Heart left ventricle (tissue), 16 donors: Measurements from ENCODE around the gene UBR2. TPM values are rescaled to one million over a fixed set of nuclear protein-coding genes. Genes with fewer than 3 reads are reported as not detected.
"Not testable (repeated sequence)": the region's sequence is repeated elsewhere in the genome, so short reads cannot be mapped to it uniquely, and the experiment has no call there.

Experiments used
- ATAC-seq, 4 donors: fragments of 200-7000 bp; cut with Tn5 transposase; one replicate each; pipeline ENCODE4 v1.9.1; 2020 to 2022; ENCODE audit warnings: moderate library complexity in 4 of 4, mild to moderate bottlenecking in 3 of 4, moderate number of reproducible peaks in 1 of 4
- DNase-seq, 5 donors: peaks; one replicate each; pipeline ENCODE4 v3.0.0-alpha.2; 2020
- H3K27ac ChIP-seq, 12 donors: fragments of 200-600 bp; sonication (generic) in 4 of 12; one replicate each; pipeline versions ENCODE4 v1.5.0 to v1.8.0; 2016 to 2022; ENCODE audit warnings: mild to moderate bottlenecking in 2 of 12
- H3K27me3 ChIP-seq, 9 donors: fragments of 200-600 bp; sonication (generic) in 2 of 9; one replicate each; pipeline versions ENCODE4 v1.5.1 to v1.8.0; 2016 to 2022; ENCODE audit warnings: mild to moderate bottlenecking in 3 of 9
- H3K36me3 ChIP-seq, 9 donors: fragments of 200-600 bp; sonication (generic) in 2 of 9; one replicate each; pipeline versions ENCODE4 v1.5.0 to v1.8.0; 2018 to 2022; ENCODE audit warnings: mild to moderate bottlenecking in 2 of 9
- H3K4me1 ChIP-seq, 12 donors: fragments of 200-600 bp; sonication (generic) in 4 of 12; one replicate each; pipeline versions ENCODE4 v1.5.0 to v1.8.0; 2016 to 2022; ENCODE audit warnings: mild to moderate bottlenecking in 3 of 12
- H3K4me3 ChIP-seq, 12 donors: fragments of 200-600 bp; sonication (generic) in 4 of 12; one replicate each; pipeline versions ENCODE4 v1.5.0 to v1.8.0; 2017 to 2022; ENCODE audit warnings: mild to moderate bottlenecking in 9 of 12, moderate library complexity in 4 of 12
- H3K9me3 ChIP-seq, 12 donors: fragments of 200-600 bp; sonication (generic) in 4 of 12; one replicate each; pipeline versions ENCODE4 v1.5.0 to v1.8.0; 2016 to 2022; ENCODE audit warnings: mild to moderate bottlenecking in 1 of 12
- POLR2A ChIP-seq, 2 donors: fragments of 450-650 bp; IDR thresholded peaks; one replicate each; pipeline ENCODE4 v1.6.1; 2017; ENCODE audit warnings: antibody characterized with exemption in 2 of 2, mild to moderate bottlenecking in 2 of 2, moderate library complexity in 2 of 2
- WGBS, 4 donors: extraction: QIAGEN DNeasy Blood & Tissue Kit in 2 of 4; methylation state at CpG; one replicate each; pipeline versions ENCODE4 v1.1.5 to v1.1.7; 2013 to 2018; 5-methylcytosine and 5-hydroxymethylcytosine counted together
- intact Hi-C, 10 donors: fragments of 100-400 bp; cut with DNase I; formaldehyde crosslinking; loops; one replicate each; pipeline versions ENCODE4 v1.11.1 to v1.14.2; 2022
- polyA plus RNA-seq, 2 donors: library from polyadenylated mRNA; stranded (reverse); fragments of 200-250 nt; gene quantifications; one replicate each; pipeline ENCODE4 v1.2.3, GENCODE V29; 2013
- total RNA-seq, 9 donors: library from RNA; depleted of rRNA in 2 of 9; stranded (reverse); fragments of >200 nt in 2 of 9; fragmentation: NEBNext Ultra II Directional in 3 of 9; extraction: Animal tissue kit (Norgen Biotek cat#: 25700) in 3 of 9; gene quantifications; one replicate each; pipeline versions ENCODE4 v1.1.0 to v1.2.4, GENCODE V29; 2016 to 2023
- TF ChIP-seq, protein P1 (sequence below), 12 donors: fragments of 200-600 bp; sonication (generic) in 4 of 12; IDR thresholded peaks; one replicate each; pipeline versions ENCODE4 v1.5.0 to v1.8.0; 2018 to 2022; ENCODE audit warnings: antibody characterized with exemption in 12 of 12, mild to moderate bottlenecking in 5 of 12
- donor health status: ischemic (EF 13 %, LVEDD 7.1; RV severe dilation, severe dysfunction).
- donor health status: healthy with polysubstance abuse.
- donor health status: DM: no; HTN: yes; CAD: no.
- donor health status: DM: no; HTN: no; CAD: no.
- donor health status: ischemic (EF 25% LVEDD 6.9; RV normal size, moderate dysfunction).
- donor health status: ischemic (EF 25% LVEDD 5.7; RV mildly dilated, moderate dysfunction).
- donor health status: healthy.
- donor health status: DM: yes; HTN: yes; CAD: no.
- donor health status: ischemic (EF 35%, LVEDD 5.7; RV mildly dilated, moderate dysfunction).
- donor health status: nonischemic (EF 11% LVEDD 7.7; RV severe dilation, severe dysfunction).
- donor health status: DM: yes; HTN: yes; CAD: no.
- donor health status: PGD.
- donor health status: ischemic (EF 29% LVEDD 5.4; RV normal size, mild dysfunction).
- donor health status: nonischemic (EF 23%, LVEDD 6.1; RV moderate dilation, normal function).

UBR2 gene
- total and polyA plus RNA-seq, 11 donors = 9.9 to 35.9 (median 30.1) TPM

DNA sequence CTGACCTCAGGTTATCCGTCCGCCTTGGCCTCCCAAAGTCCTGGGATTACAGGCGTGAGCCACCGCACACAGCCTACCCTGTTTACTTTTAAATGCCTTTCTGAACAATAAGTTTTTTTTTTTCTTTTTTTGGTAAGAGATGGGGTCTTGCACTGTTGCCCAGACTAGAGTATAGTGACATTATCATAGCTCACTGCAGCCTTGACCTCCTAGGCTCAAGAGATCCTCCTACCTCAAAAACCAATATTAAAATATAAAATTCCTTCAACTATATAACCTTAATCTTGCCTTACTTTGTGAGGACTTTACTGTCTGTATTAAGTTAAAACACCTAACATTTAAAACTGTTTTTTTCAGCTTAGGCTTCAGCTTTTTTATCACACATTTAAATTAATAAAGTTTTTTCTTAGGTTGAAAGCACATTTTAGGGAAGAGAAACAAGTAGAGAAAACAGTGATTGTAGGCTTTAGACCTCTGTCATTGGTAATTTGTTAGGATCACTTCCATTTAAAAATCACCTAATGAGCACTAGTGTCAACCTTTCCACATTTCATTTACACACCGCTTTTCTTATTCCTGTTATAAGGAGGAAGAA, 2.9 kb downstream of the UBR2 start:
- 78 to 96% (median 86%) methylated on average over 5 of the region's 5 CpGs for WGBS, 4 donors
- peaks cover 0 to 9% (median 0%) of the 10 kb centered on the region in 9 donors for H3K36me3 ChIP-seq
- no peaks in the 10 kb centered on the region for H3K27me3 ChIP-seq
- H3K4me1 ChIP-seq = peaks cover 0 to 65% (median 26%) of the 10 kb centered on the region in 12 donors
- peak overlapping the region in 2 of 12 donors; percentile 75 to 95 for H3K4me3 ChIP-seq
- H3K9me3 ChIP-seq = no peaks in the 10 kb centered on the region
- intact Hi-C loops = loop anchor here in 1 of 10 donors (10.0 kb wide), 1 partner anchor 782 kb away; the partner anchor contains the start of genes PRICKLE4 and TOMM6
- TF ChIP-seq POLR2A (IDR thresholded peaks at IDR 0.05) = no peak
- TF ChIP-seq, protein P1, sequence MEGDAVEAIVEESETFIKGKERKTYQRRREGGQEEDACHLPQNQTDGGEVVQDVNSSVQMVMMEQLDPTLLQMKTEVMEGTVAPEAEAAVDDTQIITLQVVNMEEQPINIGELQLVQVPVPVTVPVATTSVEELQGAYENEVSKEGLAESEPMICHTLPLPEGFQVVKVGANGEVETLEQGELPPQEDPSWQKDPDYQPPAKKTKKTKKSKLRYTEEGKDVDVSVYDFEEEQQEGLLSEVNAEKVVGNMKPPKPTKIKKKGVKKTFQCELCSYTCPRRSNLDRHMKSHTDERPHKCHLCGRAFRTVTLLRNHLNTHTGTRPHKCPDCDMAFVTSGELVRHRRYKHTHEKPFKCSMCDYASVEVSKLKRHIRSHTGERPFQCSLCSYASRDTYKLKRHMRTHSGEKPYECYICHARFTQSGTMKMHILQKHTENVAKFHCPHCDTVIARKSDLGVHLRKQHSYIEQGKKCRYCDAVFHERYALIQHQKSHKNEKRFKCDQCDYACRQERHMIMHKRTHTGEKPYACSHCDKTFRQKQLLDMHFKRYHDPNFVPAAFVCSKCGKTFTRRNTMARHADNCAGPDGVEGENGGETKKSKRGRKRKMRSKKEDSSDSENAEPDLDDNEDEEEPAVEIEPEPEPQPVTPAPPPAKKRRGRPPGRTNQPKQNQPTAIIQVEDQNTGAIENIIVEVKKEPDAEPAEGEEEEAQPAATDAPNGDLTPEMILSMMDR (IDR thresholded peaks at IDR 0.05) = no peak
- ATAC-seq (no peak), DNase-seq (no peak)
- peak overlapping the region in 2 of 12 donors; percentile 13 to 99 for H3K27ac ChIP-seq

DNA sequence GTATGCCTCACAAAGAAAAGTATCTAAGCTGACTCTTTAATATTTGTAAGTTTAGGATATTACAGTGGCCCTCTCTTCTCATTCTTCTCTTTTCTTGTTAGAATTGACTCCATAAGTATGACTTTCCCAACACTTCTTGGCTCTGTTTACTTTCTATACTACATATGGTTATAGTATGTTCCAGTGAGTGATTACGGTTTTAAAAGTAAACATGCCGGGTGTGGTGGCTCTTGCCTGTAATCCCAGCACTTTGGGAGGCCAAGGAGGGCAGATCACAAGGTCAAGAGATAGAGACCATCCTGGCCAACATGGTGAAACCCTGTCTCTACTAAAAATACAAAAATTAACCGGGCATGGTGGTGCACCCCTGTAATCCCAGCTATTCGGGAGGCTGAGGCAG, 3.4 kb downstream of the UBR2 start:
- DNase-seq, H3K9me3 ChIP-seq, ATAC-seq, H3K27me3 ChIP-seq, H3K4me3 ChIP-seq, H3K36me3 ChIP-seq, H3K27ac ChIP-seq: not testable (repeated sequence)
- H3K4me1 ChIP-seq = peaks cover 0 to 70% (median 30%) of the 10 kb centered on the region in 12 donors
- intact Hi-C loops = loop anchor here in 1 of 10 donors (10.0 kb wide), 1 partner anchor 782 kb away; the partner anchor contains the start of genes PRICKLE4 and TOMM6
- 89 to 93% (median 90%) methylated on average over 4 of the region's 4 CpGs for WGBS, 4 donors

DNA sequence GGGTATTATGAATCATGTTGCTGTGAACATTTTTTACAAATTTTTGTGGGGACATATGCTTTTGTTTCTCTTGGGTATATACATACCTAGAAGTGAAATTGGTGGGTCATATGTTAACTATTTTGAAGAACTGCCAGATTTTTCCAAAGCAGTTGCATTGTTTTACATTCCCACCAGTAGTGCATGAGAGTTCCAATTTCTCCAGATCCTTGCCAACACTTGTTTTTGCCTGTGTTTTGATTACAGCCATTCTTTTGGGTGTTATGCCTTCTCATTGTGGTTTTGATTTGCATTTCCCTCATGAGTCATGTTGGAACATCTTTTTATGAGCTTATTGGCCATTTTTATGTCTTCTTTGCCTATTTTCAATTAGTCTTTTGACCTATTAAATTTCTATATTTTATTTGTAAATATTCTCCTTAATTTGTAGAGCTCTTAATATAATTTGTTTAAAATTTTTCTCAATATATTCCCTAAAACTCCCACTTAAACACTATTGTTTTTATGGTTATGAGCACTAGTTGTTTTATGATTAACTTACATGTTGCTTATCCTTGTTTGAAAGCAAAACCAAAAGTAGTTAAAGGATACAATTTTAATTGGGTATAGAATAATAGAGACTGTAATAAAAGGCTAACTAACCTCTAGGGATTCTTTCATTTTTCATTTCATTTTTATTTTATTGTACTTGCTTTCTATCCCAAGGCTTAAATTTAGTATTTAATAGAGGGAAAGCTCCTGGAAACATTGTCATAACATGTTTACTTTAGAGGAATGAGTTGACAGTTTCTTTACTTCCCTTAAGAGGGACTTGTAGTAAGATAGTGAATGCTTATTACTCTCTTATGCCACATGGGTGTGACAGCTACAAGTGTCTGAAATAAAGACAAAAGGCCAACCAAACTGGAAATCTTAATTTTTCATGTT, 5.5 kb downstream of the UBR2 start:
- H3K27me3 ChIP-seq = no peaks in the 10 kb centered on the region
- no peaks in the 10 kb centered on the region for H3K9me3 ChIP-seq
- DNase-seq = no peak
- ATAC-seq = peak in 1 of 4 donors; percentile 25
- intact Hi-C loops = loop anchor here in 1 of 10 donors (10.0 kb wide), 1 partner anchor 785 kb away; the partner anchor contains the start of genes PRICKLE4 and TOMM6
- TF ChIP-seq POLR2A (IDR thresholded peaks at IDR 0.05) = no peak
- TF ChIP-seq, protein P1 (IDR thresholded peaks at IDR 0.05) = no peak
- peaks cover 0 to 18% (median 7%) of the 10 kb centered on the region in 9 donors for H3K36me3 ChIP-seq
- H3K4me1 ChIP-seq = peaks cover 0 to 71% (median 31%) of the 10 kb centered on the region in 12 donors
- peak overlapping the region in 5 of 12 donors; percentile 0 to 80 (median 16) for H3K27ac ChIP-seq
- H3K4me3 ChIP-seq = peak overlapping the region in 1 of 12 donors; percentile 19

DNA sequence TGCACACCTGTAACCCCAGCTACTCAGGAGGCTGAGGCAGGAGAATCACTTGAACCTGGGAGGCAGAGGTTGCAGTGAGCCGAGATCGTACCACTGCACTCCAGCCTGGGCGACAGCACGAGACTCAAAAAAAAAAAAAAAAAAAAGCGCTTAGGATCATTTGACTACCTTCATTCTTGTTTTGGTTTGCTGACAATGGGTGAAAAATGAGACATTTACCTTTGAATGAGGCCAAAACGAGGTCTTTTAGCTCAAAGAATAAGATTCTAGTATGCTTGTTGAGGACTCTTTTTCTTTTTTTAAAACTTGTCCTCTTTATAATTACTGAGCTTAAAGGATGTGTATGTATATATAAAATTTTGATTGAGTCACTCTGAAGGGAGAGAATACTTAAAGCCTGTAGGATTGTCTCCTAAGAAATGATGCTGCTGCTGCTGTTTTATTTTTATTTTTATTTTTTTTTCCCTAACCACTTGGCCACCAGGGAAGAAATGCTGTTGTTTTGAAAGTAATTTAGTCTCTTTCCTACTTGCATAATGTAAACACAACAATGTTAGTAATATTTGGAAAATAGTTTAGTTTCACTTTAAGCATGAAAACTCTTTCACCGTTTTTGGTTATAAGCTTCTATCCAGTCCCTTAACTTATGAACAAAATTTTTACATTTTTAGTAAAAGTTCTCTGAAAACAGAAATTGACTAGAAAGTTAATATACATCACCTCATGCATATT, 7.9 kb downstream of the UBR2 start:
- ATAC-seq = no peak
- TF ChIP-seq POLR2A (IDR thresholded peaks at IDR 0.05) = no peak
- TF ChIP-seq, protein P1 (IDR thresholded peaks at IDR 0.05) = no peak
- H3K27me3 ChIP-seq = no peaks in the 10 kb centered on the region
- intact Hi-C loops = no loop called here
- peak overlapping the region in 1 of 12 donors; percentile 35 for H3K27ac ChIP-seq
- H3K36me3 ChIP-seq = peaks cover 0 to 40% (median 29%) of the 10 kb centered on the region in 9 donors
- H3K4me1 ChIP-seq = peaks cover 0 to 70% (median 25%) of the 10 kb centered on the region in 12 donors
- H3K4me3 ChIP-seq = peak overlapping the region in 1 of 12 donors; percentile 6
- 77 to 84% (median 81%) methylated on average over 7 of the region's 7 CpGs for WGBS, 4 donors
- no peak for DNase-seq
- no peaks in the 10 kb centered on the region for H3K9me3 ChIP-seq
